Measurements from ENCODE around the gene C14orf39. TPM values are rescaled to one million over a fixed set of nuclear protein-coding genes. Genes with fewer than 3 reads are reported as not detected.

C14orf39 gene
- total and polyA plus RNA-seq, 2 of the 13 experiments (the other 11 are each of a cell fraction or from before 2014, with no cell fraction given): not detected

DNA sequence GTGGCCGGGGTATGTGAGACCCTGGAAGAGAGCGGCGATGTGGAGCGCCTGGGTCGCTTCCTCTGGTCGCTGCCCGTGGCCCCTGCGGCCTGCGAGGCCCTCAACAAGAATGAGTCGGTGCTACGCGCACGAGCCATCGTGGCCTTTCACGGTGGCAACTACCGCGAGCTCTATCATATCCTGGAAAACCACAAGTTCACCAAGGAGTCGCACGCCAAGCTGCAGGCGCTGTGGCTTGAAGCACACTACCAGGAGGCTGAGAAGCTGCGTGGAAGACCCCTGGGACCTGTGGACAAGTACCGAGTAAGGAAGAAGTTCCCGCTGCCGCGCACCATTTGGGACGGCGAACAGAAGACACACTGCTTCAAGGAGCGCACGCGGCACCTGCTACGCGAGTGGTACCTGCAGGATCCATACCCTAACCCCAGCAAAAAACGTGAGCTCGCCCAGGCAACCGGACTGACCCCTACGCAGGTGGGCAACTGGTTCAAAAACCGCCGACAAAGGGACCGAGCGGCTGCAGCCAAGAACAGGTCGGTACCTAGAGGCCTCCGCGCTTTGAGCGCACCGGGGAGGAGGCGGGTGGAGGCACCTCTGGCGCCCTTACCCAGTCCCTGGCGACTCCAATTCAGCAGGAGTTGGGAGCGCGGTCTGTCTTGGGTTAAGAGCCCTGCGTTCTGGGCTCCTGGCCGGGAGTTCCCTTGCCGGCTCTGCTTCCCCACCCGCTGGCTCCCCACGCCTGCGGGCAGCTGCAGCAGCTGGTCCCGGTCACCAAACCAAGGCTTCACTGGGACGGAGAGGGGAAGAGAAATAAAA lies 23.8 kb upstream of the C14orf39 start:
- TF ChIP-seq ZNF691 (CRISPR knock-in tag; IDR thresholded peaks at IDR 0.05; ENCODE audit: borderline replicate concordance, low read depth): no peak
- H3K4me2 ChIP-seq (ENCODE audit: low read depth, low read length): no peak overlapping the region
- peaks cover 0 to 71% of the 10 kb centered on the region in 2 experiments; a peak in 4 of 5 replicates for H3K27me3 ChIP-seq (ENCODE audit: control insufficient read depth in 1 of 2, insufficient read depth in 2 of 2, low read length in 2 of 2)
- ChIA-PET POLR2A (no interaction called here), CTCF (ENCODE audit: low intra/inter-chr PET ratio, low total read pairs) (no interaction called here)
- in situ Hi-C loops (cut with HindIII; ENCODE audit: extremely low pct_ligation_motif_present, low pct_unique_long_range_greater_than_20kb): no loop called here
- ATAC-seq: no peak
- DNase-seq (ENCODE audit: low spot score): no peak
- no peak overlapping the region for H3K9ac ChIP-seq (ENCODE audit: insufficient read depth, low read depth, low read length)
- H3K79me2 ChIP-seq (ENCODE audit: insufficient read depth, low read length): no peaks in the 10 kb centered on the region
- no TSS peak for BruUV-seq (replicated peaks)
- 65% methylated on average over 47 of the region's 58 CpGs for WGBS (ENCODE audit: low lambda C conversion rate)
- H3K9me3 ChIP-seq (ENCODE audit: low read length): no peaks in the 10 kb centered on the region
- no peak overlapping the region for H3K4me3 ChIP-seq (replicated peaks in 1 of 3; ENCODE audit: insufficient read depth in 1 of 3, low read depth in 2 of 3, low read length in 3 of 3)
- intact Hi-C loops (cut with micrococcal nuclease; ENCODE audit: unreplicated experiment): no loop called here
- H3K27ac ChIP-seq (ENCODE audit: extremely low read length, insufficient read depth, low read length): no peak overlapping the region
- no peaks in the 10 kb centered on the region for H3K4me1 ChIP-seq (ENCODE audit: insufficient read depth, low read length)
- H2AFZ ChIP-seq (ENCODE audit: low read length): no peak overlapping the region
- no peak for FAIRE-seq
- H3K36me3 ChIP-seq (replicated peaks in 1 of 2; ENCODE audit: control insufficient read depth in 1 of 2, insufficient read depth in 2 of 2, low read length in 2 of 2): no peaks in the 10 kb centered on the region
- no peaks in the 10 kb centered on the region for H4K20me1 ChIP-seq (ENCODE audit: insufficient read depth, low read length)

DNA sequence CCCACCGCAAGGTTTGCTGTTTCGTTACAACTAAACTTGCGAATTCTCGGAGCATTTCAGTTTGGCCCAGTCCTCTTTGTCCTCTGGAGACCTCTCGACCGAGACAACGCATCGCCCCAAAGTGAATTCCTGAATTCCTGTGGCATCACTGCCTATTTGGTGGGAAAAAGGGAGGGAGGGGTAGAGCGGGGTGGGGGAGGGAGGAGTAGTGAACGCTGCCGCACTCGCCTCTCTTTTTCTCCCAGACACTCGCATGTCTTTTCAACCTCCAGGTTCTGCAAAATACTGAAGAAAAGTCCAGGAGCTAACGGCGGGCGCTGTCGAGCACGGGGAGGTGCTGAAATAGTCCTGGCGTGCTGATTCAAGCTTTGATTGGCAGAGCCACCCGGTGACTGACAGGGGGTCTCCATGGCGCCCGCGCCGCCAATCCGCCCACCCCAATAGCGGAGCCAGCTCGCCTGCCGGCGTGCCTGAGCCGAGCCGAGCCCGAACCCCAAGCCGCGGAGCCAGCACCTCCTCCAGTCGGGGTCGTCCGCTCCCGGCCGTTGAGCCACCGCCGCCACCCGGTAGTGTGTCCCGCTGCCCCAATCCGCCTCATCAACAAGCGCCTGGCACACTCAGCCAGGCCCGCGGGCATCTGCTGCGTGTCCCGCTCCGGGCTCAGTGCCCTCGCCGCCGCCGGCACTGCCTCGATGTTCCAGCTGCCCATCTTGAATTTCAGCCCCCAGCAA lies 23.0 kb upstream of the C14orf39 start, which contains the start of gene SIX6:
Gene SIX6, plus strand, starts transcription at position 440 of the 731 bp plus-strand sequence. Its CDS starts 253 bp downstream, at position 693.
- CTCF ChIA-PET (ENCODE audit: low intra/inter-chr PET ratio, low total read pairs): no interaction called here
- 76% methylated on average over 28 of the region's 55 CpGs for WGBS (ENCODE audit: low lambda C conversion rate)
- no peak for FAIRE-seq
- TF ChIP-seq ZIK1 (CRISPR knock-in tag; IDR thresholded peaks at IDR 0.05; ENCODE audit: borderline replicate concordance, low read depth): no peak
- TF ChIP-seq MATR3 (CRISPR knock-in tag; IDR thresholded peaks at IDR 0.05): no peak
- TF ChIP-seq ZC3H13 (CRISPR knock-in tag; IDR thresholded peaks at IDR 0.05): no peak
- TF ChIP-seq, protein P1, sequence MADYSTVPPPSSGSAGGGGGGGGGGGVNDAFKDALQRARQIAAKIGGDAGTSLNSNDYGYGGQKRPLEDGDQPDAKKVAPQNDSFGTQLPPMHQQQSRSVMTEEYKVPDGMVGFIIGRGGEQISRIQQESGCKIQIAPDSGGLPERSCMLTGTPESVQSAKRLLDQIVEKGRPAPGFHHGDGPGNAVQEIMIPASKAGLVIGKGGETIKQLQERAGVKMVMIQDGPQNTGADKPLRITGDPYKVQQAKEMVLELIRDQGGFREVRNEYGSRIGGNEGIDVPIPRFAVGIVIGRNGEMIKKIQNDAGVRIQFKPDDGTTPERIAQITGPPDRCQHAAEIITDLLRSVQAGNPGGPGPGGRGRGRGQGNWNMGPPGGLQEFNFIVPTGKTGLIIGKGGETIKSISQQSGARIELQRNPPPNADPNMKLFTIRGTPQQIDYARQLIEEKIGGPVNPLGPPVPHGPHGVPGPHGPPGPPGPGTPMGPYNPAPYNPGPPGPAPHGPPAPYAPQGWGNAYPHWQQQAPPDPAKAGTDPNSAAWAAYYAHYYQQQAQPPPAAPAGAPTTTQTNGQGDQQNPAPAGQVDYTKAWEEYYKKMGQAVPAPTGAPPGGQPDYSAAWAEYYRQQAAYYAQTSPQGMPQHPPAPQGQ (CRISPR knock-in tag; IDR thresholded peaks at IDR 0.05; ENCODE audit: borderline replicate concordance): no peak
- TF ChIP-seq, protein P2, sequence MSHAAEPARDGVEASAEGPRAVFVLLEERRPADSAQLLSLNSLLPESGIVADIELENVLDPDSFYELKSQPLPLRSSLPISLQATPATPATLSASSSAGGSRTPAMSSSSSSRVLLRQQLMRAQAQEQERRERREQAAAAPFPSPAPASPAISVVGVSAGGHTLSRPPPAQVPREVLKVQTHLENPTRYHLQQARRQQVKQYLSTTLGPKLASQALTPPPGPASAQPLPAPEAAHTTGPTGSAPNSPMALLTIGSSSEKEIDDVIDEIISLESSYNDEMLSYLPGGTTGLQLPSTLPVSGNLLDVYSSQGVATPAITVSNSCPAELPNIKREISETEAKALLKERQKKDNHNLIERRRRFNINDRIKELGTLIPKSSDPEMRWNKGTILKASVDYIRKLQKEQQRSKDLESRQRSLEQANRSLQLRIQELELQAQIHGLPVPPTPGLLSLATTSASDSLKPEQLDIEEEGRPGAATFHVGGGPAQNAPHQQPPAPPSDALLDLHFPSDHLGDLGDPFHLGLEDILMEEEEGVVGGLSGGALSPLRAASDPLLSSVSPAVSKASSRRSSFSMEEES (CRISPR knock-in tag; IDR thresholded peaks at IDR 0.05): no peak
- no peak for TF ChIP-seq ZNF672 (CRISPR knock-in tag; IDR thresholded peaks at IDR 0.05)
- TF ChIP-seq, protein P3, sequence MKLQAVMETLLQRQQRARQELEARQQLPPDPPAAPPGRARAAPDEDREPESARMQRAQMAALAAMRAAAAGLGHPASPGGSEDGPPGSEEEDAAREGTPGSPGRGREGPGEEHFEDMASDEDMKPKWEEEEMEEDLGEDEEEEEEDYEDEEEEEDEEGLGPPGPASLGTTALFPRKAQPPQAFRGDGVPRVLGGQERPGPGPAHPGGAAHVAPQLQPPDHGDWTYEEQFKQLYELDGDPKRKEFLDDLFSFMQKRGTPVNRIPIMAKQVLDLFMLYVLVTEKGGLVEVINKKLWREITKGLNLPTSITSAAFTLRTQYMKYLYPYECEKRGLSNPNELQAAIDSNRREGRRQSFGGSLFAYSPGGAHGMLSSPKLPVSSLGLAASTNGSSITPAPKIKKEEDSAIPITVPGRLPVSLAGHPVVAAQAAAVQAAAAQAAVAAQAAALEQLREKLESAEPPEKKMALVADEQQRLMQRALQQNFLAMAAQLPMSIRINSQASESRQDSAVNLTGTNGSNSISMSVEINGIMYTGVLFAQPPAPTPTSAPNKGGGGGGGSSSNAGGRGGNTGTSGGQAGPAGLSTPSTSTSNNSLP (IDR thresholded peaks at IDR 0.05; ENCODE audit: low read depth, low read length): no peak
- TF ChIP-seq ZSCAN22 (CRISPR knock-in tag; IDR thresholded peaks at IDR 0.05): no peak
- TF ChIP-seq SMC3 (IDR thresholded peaks at IDR 0.05; ENCODE audit: low read length): no peak

More for the DNA sequence above, 23.0 kb upstream of the C14orf39 start, which contains the start of gene SIX6:
- peaks cover 0 to 63% of the 10 kb centered on the region in 2 experiments; a peak in 4 of 5 replicates for H3K27me3 ChIP-seq (ENCODE audit: control insufficient read depth in 1 of 2, insufficient read depth in 2 of 2, low read length in 2 of 2)
- H3K27ac ChIP-seq (ENCODE audit: extremely low read length, insufficient read depth, low read length): no peak within 1 kb of the TSS
- no peaks in the 10 kb centered on the region for H4K20me1 ChIP-seq (ENCODE audit: insufficient read depth, low read length)
- POLR2A ChIA-PET: no interaction called here
- no peaks in the 10 kb centered on the region for H3K9me3 ChIP-seq (ENCODE audit: low read length)
- DNase-seq (ENCODE audit: low spot score): no peak
- H3K36me3 ChIP-seq (replicated peaks in 1 of 2; ENCODE audit: control insufficient read depth in 1 of 2, insufficient read depth in 2 of 2, low read length in 2 of 2): no peaks in the 10 kb centered on the region
- intact Hi-C loops (cut with micrococcal nuclease; ENCODE audit: unreplicated experiment) (no loop called here), in situ Hi-C loops (cut with HindIII; ENCODE audit: extremely low pct_ligation_motif_present, low pct_unique_long_range_greater_than_20kb) (no loop called here)
- H3K9ac ChIP-seq (ENCODE audit: insufficient read depth, low read depth, low read length): no peak within 1 kb of the TSS
- no peak for ATAC-seq
- no peak within 1 kb of the TSS for H3K4me3 ChIP-seq (replicated peaks in 1 of 3; ENCODE audit: insufficient read depth in 1 of 3, low read depth in 2 of 3, low read length in 3 of 3)
- BruUV-seq (replicated peaks): no TSS peak
- no peak within 1 kb of the TSS for H3K4me2 ChIP-seq (ENCODE audit: low read depth, low read length)
- no peaks in the 10 kb centered on the region for H3K4me1 ChIP-seq (ENCODE audit: insufficient read depth, low read length)
- no peaks in the 10 kb centered on the region for H3K79me2 ChIP-seq (ENCODE audit: insufficient read depth, low read length)
- no peak within 1 kb of the TSS for H2AFZ ChIP-seq (ENCODE audit: low read length)
